BE2C (cell line): Measurements from ENCODE around the gene TRIM3.
A peak's percentile ranks its signal among the peaks of the same experiment; 100 is the strongest.

Source experiments
- DNase-seq: peaks from one replicate; pipeline ENCODE4 v3.0.0-alpha.2; 2020
- H3K27me3 ChIP-seq: fragments of 250-450 bp; sonication (Bioruptor Pico); 2 replicates; pipeline ENCODE4 v1.5.1; 2020; ENCODE audit warnings: mild to moderate bottlenecking
- H3K36me3 ChIP-seq: fragments of 250-450 bp; sonication (Bioruptor Pico); 2 replicates; pipeline ENCODE4 v1.5.1; 2020; ENCODE audit warnings: mild to moderate bottlenecking
- H3K4me1 ChIP-seq: fragments of 250-450 bp; sonication (Bioruptor Pico); 2 replicates; pipeline ENCODE4 v1.5.1; 2020
- H3K4me3 ChIP-seq: 2 replicates; pipeline ENCODE4 v1.5.1; 2011; ENCODE audit warnings: low read depth, low read length
- H3K9me3 ChIP-seq: fragments of 250-450 bp; sonication (Bioruptor Pico); 2 replicates; pipeline ENCODE4 v1.5.1; 2020
- TF ChIP-seq, protein P1 (sequence below): IDR thresholded peaks from 2 replicates; pipeline ENCODE4 v1.5.1; 2012; ENCODE audit warnings: mild to moderate bottlenecking, low read depth, low read length

TRIM3 gene

DNA sequence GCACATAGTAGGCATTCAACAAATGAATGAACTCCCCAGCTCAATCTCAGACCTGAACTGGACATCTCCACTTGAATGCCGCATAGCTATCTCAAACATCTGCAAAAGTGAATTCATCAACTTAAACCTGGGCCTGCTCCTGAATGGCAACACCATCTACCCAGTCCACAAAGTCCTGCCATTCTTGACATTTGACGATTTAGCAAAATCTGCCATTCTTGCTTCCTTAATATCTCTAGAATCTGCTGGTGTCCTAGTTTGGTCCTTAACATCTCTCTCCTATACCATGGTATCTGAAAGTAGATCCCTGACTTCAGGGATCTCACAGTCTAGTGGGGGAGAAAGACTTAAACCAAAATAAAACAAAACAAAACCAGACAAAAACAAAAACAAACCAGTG, 20.6 kb downstream of the TRIM3 start:
- TF ChIP-seq, protein P1, sequence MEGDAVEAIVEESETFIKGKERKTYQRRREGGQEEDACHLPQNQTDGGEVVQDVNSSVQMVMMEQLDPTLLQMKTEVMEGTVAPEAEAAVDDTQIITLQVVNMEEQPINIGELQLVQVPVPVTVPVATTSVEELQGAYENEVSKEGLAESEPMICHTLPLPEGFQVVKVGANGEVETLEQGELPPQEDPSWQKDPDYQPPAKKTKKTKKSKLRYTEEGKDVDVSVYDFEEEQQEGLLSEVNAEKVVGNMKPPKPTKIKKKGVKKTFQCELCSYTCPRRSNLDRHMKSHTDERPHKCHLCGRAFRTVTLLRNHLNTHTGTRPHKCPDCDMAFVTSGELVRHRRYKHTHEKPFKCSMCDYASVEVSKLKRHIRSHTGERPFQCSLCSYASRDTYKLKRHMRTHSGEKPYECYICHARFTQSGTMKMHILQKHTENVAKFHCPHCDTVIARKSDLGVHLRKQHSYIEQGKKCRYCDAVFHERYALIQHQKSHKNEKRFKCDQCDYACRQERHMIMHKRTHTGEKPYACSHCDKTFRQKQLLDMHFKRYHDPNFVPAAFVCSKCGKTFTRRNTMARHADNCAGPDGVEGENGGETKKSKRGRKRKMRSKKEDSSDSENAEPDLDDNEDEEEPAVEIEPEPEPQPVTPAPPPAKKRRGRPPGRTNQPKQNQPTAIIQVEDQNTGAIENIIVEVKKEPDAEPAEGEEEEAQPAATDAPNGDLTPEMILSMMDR: no peak
- Histone ChIP-seq H3K4me3 (no peak overlapping the region), H3K9me3 (no peaks in the 10 kb centered on the region), H3K4me1 (no peaks in the 10 kb centered on the region), H3K27me3 (no peaks in the 10 kb centered on the region), H3K36me3 (no peaks in the 10 kb centered on the region)
- no peak for DNase-seq

DNA sequence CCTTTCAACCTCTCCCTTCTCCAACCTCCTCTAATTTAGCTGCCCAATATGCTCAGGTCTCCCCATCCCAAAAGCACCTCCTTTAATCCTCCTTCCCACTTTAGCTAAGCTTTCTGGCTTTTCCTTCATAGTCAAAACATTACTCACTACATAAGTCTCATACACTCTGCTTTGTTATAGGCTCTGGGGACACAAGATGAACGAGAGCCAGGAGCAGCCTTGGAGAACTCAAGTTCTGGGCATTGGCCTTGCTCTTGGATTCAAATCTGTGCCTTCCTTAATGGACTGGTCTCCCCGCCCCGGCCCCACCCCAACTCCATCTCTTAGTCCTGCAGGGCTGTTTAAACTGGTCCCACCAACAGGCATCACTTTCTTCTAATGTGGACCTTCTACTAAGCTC, 21.5 kb downstream of the TRIM3 start:
- Histone ChIP-seq H3K4me1 (no peaks in the 10 kb centered on the region), H3K4me3 (no peak overlapping the region), H3K9me3 (no peaks in the 10 kb centered on the region), H3K36me3 (no peaks in the 10 kb centered on the region), H3K27me3 (no peaks in the 10 kb centered on the region)
- DNase-seq: no peak
- TF ChIP-seq, protein P1: no peak

DNA sequence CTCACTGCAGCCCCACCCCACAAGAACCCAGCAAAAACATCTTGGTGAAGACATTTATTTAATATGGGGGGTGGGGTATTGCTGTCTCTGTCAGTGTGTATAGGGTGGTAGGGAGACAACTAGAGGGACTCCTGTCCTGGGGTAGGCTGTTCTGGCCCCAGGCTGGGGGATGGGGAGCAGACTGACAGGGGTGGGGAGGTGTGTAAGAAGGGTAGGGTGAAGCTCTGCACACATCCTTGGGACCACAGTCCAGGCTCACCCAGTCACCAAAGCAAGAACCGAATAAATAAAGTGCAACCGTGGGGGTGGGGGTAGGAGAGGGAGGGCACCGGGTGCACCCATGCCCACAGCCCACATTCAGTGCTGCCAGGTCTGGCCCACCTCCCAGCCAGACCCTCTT, 25.2 kb downstream of the TRIM3 start:
- Histone ChIP-seq H3K9me3 (no peaks in the 10 kb centered on the region), H3K4me3 (no peak overlapping the region), H3K27me3 (no peaks in the 10 kb centered on the region), H3K4me1 (no peaks in the 10 kb centered on the region), H3K36me3 (no peaks in the 10 kb centered on the region)
- TF ChIP-seq, protein P1: no peak
- no peak for DNase-seq

DNA sequence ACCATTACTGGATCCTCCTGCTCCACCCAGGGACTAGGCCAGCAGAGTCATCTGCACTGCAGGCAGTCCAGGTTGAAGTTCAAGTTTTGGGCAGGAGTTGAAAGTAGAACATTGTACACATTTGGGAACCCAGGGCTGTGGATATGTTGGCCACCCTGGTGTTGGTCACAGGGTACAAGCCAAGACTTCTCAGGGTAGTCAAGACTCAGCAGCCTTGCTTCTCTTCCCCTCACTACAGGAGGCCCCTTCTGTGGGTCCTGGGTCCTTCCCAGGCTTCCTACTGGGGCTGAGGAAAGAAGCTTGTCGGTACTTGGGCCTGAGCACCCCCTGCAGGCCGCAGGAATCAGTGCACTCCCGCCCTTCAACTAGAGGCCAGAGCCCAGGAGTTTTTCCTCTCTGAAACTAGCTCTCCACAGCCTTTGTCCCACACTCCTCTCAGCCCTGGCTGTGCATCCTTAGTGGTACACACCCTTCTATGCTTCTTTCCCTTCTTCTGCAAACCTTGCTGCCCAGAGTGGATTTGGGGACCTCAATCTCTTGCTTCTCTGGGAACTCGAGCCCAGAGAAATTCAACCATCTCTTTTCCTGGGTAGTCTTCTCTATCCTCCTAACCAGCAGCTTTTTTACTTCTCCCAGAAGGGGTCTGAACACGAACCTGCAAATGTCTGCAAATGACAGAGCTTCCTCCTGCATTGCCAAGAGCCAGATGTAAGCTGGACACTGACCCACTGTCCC, 30.3 kb downstream of the TRIM3 start:
- H3K36me3 ChIP-seq: no peaks in the 10 kb centered on the region
- no peaks in the 10 kb centered on the region for H3K9me3 ChIP-seq
- TF ChIP-seq, protein P1: peak; percentile 62
- H3K27me3 ChIP-seq: no peaks in the 10 kb centered on the region
- no peaks in the 10 kb centered on the region for H3K4me1 ChIP-seq
- H3K4me3 ChIP-seq: no peak overlapping the region
- DNase-seq: peak; percentile 38

DNA sequence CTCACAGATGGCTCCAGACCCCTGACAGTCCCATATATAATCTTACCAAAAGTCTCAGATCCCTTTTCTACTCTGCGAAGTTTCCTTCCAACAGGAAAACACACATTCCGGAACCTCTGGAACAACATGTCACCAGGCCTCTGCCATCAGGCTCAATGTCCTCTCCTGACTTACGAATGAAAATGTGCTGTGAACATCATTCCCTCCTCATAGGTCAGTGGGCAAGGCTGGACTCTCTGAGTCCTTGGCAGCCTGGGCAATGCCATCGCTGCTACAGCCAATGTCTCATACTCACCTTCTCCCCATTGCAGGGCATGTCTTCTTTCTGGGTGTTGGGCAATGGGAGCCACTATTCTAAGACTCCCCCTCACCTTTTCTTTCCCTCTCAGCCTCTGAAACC, 31.3 kb downstream of the TRIM3 start:
- Histone ChIP-seq H3K36me3 (no peaks in the 10 kb centered on the region), H3K9me3 (no peaks in the 10 kb centered on the region), H3K4me3 (no peak overlapping the region), H3K27me3 (no peaks in the 10 kb centered on the region), H3K4me1 (no peaks in the 10 kb centered on the region)
- TF ChIP-seq, protein P1: no peak
- no peak for DNase-seq

DNA sequence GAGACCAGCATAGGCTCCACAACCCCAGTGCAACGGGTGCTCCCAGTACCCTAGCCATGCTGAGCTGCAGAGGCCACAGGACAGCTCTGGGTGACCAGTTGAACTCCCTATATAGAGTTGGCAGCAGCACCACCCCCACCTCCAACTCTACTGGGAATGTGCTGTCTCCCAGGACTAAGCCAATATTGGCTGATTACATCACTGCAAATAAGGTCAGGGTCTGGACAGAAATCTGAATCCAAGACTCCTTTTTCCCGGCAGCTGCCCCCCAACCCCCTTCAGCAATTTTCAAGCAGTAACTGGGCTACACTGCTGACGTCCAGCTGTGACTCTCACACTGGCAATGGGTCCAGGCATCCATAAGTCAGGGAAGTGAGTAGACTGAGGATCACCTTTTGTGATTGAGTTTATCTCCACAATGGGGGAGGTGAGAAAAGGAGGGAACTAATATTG, 32.8 kb downstream of the TRIM3 start, which contains the start of gene HPX:
TSS of gene HPX (minus strand) at position 82 of the 453 bp plus-strand sequence. CDS start at position 58, 24 bp downstream.
- Histone ChIP-seq H3K27me3 (no peaks in the 10 kb centered on the region), H3K9me3 (no peaks in the 10 kb centered on the region), H3K4me3 (no peak within 1 kb of the TSS), H3K36me3 (no peaks in the 10 kb centered on the region), H3K4me1 (no peaks in the 10 kb centered on the region)
- no peak for DNase-seq
- TF ChIP-seq, protein P1: no peak
